HEK293 (cell line): ENCODE measurements around the gene UBA7.

Experiments
- BCL11A ChIP-seq: fragments of 450-650 bp; formaldehyde crosslinking; IDR thresholded peaks from 2 replicates; pipeline ENCODE4 v1.5.1; 2016; ENCODE audit warnings: low read depth, missing biosample characterization, missing genetic modification characterization
- CTCF ChIP-seq: fragments of 450-650 bp; formaldehyde crosslinking; IDR thresholded peaks from 2 replicates; pipeline ENCODE4 v1.5.1; 2016; ENCODE audit warnings: missing biosample characterization, missing genetic modification characterization
- ZNF26 ChIP-seq: fragments of 450-650 bp; formaldehyde crosslinking; IDR thresholded peaks from 2 replicates; pipeline ENCODE4 v1.5.1; 2016; ENCODE audit warnings: missing biosample characterization, missing genetic modification characterization
- ZNF274 ChIP-seq, 2 experiments: fragments of 200-500 bp in 1 of 2; fragments of 450-650 bp in 1 of 2; sonication (Bioruptor generic) in 1 of 2; formaldehyde crosslinking in 1 of 2; IDR thresholded peaks; 2 replicates each; pipeline versions ENCODE4 v1.5.1 to v1.6.1; 2014 to 2016; ENCODE audit warnings: borderline replicate concordance in 1 of 2, inconsistent platforms in 1 of 2, low read length in 1 of 2, missing biosample characterization in 1 of 2, missing genetic modification characterization in 1 of 2
- ZNF561 ChIP-seq: fragments of 450-650 bp; IDR thresholded peaks from 2 replicates; pipeline ENCODE4 v1.5.1; 2018; ENCODE audit warnings: missing biosample characterization, missing genetic modification characterization, borderline replicate concordance
- ZNF580 ChIP-seq: fragments of 450-650 bp; formaldehyde crosslinking; IDR thresholded peaks from 2 replicates; pipeline ENCODE4 v1.5.1; 2016; ENCODE audit warnings: missing biosample characterization, missing genetic modification characterization
- ZNF621 ChIP-seq: fragments of 450-650 bp; formaldehyde crosslinking; IDR thresholded peaks from 2 replicates; pipeline ENCODE4 v1.5.1; 2017; ENCODE audit warnings: missing biosample characterization, missing genetic modification characterization
- ZNF791 ChIP-seq: fragments of 450-650 bp; formaldehyde crosslinking; IDR thresholded peaks from 2 replicates; pipeline ENCODE4 v1.5.1; 2016; ENCODE audit warnings: missing biosample characterization, missing genetic modification characterization

- no peak for TF ChIP-seq ZNF274 (IDR thresholded peaks at IDR 0.05; ENCODE audit: low read length)
- no peak for TF ChIP-seq ZNF274 (tag by site-specific recombination; IDR thresholded peaks at IDR 0.05; ENCODE audit: borderline replicate concordance)
- TF ChIP-seq ZNF791 (tag by site-specific recombination): no peak
- TF ChIP-seq CTCF (tag by site-specific recombination): no peak
- TF ChIP-seq ZNF26 (tag by site-specific recombination): no peak
- TF ChIP-seq ZNF580 (tag by site-specific recombination): no peak
- TF ChIP-seq ZNF561 (tag by site-specific recombination): no peak
- no peak for TF ChIP-seq BCL11A (tag by site-specific recombination)
- no peak for TF ChIP-seq ZNF621 (tag by site-specific recombination)
These were observed 31.9 kb upstream of the UBA7 start for GRCh38 chr3:49845694-49846093.
